KMS-11 (cell line): ENCODE measurements around the gene EXOC6B.

Source experiments
- H2AFZ ChIP-seq: fragments of 200-600 bp; sonication (generic); 2 replicates; pipeline ENCODE4 v1.6.1; 2016; ENCODE audit warnings: antibody characterized with exemption, mixed run types, low read depth
- H3K27ac ChIP-seq: fragments of 200-600 bp; sonication (generic); 2 replicates; pipeline ENCODE4 v1.6.1; 2016; ENCODE audit warnings: mild to moderate bottlenecking, mixed run types
- H3K27me3 ChIP-seq: fragments of 200-600 bp; sonication (generic); 2 replicates; pipeline ENCODE4 v1.6.1; 2017; ENCODE audit warnings: mild to moderate bottlenecking, low read depth, mixed run types, moderate library complexity; ENCODE audit not compliant: insufficient read depth
- H3K36me3 ChIP-seq: fragments of 200-600 bp; sonication (generic); 2 replicates; pipeline ENCODE4 v1.6.1; 2017; ENCODE audit warnings: mild to moderate bottlenecking, mixed run types; ENCODE audit not compliant: insufficient read depth
- H3K4me1 ChIP-seq: fragments of 200-600 bp; sonication (generic); 2 replicates; pipeline ENCODE4 v1.6.1; 2016; ENCODE audit warnings: mild to moderate bottlenecking, low read depth, mixed run types; ENCODE audit not compliant: poor library complexity, severe bottlenecking
- H3K4me2 ChIP-seq: fragments of 200-600 bp; sonication (generic); 2 replicates; pipeline ENCODE4 v1.7.0; 2016; ENCODE audit warnings: mild to moderate bottlenecking, mixed run types
- H3K4me3 ChIP-seq: fragments of 200-600 bp; sonication (generic); IDR thresholded peaks from 2 replicates; pipeline ENCODE4 v1.6.1; 2017; ENCODE audit warnings: low read depth, low read length, mixed read lengths; ENCODE audit not compliant: insufficient read depth
- H3K79me2 ChIP-seq: fragments of 200-600 bp; sonication (generic); 2 replicates; pipeline ENCODE4 v1.6.1; 2016; ENCODE audit warnings: low read depth, mixed run types; ENCODE audit not compliant: insufficient read depth
- H3K9ac ChIP-seq: fragments of 200-600 bp; sonication (generic); 2 replicates; pipeline ENCODE4 v1.6.1; 2016; ENCODE audit warnings: mild to moderate bottlenecking, mixed run types
- H4K20me1 ChIP-seq: fragments of 200-600 bp; sonication (generic); 2 replicates; pipeline ENCODE4 v1.6.1; 2016; ENCODE audit warnings: mild to moderate bottlenecking, mixed run types; ENCODE audit not compliant: insufficient read depth
- TF ChIP-seq, protein P1 (sequence below): fragments of 200-600 bp; sonication (generic); conservative IDR thresholded peaks from 2 replicates; pipeline ENCODE4 v1.6.1; 2017; ENCODE audit warnings: low read depth, mild to moderate bottlenecking, antibody characterized with exemption, low read length, moderate library complexity, mixed read lengths

The EXOC6B gene

DNA sequence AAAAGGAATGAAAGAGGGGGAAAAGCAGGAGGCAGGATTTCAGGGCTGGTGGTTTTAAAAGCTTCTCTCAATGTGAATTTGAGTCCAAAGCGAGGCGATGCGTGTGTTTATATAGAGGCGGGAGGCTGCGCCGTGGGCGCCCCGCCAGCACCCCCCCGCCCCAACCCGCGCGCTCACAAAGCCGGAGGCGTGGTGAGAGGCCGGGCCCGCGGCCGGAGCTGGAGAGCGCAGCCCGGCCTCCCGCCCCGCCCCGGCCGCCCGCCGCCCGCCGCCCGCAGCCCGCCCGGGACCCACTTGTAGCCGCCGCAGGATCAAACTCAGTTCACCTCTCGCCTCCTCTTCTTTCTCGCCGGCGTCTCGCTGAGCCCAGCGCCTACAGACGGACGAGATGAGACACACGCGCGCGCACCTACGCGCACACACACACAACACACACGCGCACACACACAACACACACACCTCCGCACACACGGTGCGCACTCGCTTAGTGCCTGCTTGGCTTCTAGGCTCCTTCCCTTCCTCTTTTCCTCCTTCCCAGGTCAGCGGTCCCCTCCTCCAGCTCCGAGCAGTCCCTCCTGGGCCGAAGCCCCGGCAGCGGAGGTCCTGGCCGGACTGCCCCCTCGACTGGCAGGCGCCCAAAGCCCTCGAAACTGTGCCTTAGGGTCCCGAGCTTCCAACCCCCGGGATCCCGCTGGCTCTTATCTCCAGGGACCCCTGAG is 676.8 kb downstream of the EXOC6B start:
- Histone ChIP-seq H3K27me3 (peaks cover 49% of the 10 kb centered on the region), H3K4me3 (no peak overlapping the region), H3K36me3 (no peaks in the 10 kb centered on the region), H3K4me2 (peak overlapping the region; percentile 74), H3K9ac (no peak overlapping the region), H3K27ac (no peak overlapping the region), H3K79me2 (no peaks in the 10 kb centered on the region), H3K4me1 (peaks cover 21% of the 10 kb centered on the region), H4K20me1 (no peaks in the 10 kb centered on the region), H2AFZ (peak overlapping the region; percentile 67; the same call in 1 of the 2 replicates)
- TF ChIP-seq, protein P1, sequence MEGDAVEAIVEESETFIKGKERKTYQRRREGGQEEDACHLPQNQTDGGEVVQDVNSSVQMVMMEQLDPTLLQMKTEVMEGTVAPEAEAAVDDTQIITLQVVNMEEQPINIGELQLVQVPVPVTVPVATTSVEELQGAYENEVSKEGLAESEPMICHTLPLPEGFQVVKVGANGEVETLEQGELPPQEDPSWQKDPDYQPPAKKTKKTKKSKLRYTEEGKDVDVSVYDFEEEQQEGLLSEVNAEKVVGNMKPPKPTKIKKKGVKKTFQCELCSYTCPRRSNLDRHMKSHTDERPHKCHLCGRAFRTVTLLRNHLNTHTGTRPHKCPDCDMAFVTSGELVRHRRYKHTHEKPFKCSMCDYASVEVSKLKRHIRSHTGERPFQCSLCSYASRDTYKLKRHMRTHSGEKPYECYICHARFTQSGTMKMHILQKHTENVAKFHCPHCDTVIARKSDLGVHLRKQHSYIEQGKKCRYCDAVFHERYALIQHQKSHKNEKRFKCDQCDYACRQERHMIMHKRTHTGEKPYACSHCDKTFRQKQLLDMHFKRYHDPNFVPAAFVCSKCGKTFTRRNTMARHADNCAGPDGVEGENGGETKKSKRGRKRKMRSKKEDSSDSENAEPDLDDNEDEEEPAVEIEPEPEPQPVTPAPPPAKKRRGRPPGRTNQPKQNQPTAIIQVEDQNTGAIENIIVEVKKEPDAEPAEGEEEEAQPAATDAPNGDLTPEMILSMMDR, result no peak

DNA sequence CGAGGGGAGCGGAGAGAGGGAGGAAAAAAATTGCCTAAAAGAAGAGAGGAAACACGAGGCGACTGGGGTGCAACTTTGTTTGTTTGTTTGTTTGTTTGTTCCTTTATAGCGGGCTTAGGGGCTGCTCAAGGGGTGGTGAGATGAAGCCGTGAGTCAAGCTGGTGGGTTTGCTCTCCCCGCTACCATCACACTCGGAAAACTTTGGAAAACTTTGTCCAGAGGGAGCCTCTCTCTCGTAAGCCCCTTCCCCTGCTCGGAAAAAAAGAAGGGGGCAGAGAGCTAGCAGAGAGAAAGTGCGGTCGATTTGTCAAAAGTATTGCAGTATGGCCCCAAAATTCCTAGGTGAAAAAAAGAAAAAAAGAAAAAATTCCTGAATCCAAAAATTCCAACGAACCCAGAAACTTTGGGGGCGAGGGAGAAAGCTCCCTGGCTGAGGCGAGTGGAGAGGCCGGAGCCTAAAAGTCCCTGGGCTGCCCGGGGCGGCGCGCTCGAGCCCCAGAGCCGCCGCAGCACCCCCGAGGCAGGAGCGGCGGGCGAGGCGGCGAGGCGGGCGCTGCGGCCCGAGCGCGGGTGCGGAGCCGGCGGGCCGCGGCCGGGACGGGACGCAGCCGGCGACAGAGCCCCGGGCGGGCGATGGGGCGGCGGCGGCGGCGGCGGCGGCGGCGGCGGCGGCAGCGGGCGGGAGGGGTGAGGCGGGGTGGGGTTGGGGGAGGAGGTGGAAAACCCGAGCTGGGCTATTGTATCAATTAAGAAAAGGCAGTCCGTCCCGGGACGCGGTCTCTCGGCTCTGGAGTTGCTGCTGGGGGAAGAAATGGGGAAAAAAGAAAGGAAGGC is 677.6 kb downstream of the EXOC6B start:
- Histone ChIP-seq H2AFZ (peak overlapping the region; percentile 76; the same call in 1 of the 2 replicates), H3K9ac (no peak overlapping the region), H3K79me2 (no peaks in the 10 kb centered on the region), H3K27ac (no peak overlapping the region), H3K4me3 (no peak overlapping the region), H3K4me2 (peak overlapping the region; percentile 96), H4K20me1 (no peaks in the 10 kb centered on the region), H3K4me1 (peaks cover 21% of the 10 kb centered on the region), H3K27me3 (peaks cover 49% of the 10 kb centered on the region), H3K36me3 (no peaks in the 10 kb centered on the region)
- TF ChIP-seq, protein P1, result no peak

DNA sequence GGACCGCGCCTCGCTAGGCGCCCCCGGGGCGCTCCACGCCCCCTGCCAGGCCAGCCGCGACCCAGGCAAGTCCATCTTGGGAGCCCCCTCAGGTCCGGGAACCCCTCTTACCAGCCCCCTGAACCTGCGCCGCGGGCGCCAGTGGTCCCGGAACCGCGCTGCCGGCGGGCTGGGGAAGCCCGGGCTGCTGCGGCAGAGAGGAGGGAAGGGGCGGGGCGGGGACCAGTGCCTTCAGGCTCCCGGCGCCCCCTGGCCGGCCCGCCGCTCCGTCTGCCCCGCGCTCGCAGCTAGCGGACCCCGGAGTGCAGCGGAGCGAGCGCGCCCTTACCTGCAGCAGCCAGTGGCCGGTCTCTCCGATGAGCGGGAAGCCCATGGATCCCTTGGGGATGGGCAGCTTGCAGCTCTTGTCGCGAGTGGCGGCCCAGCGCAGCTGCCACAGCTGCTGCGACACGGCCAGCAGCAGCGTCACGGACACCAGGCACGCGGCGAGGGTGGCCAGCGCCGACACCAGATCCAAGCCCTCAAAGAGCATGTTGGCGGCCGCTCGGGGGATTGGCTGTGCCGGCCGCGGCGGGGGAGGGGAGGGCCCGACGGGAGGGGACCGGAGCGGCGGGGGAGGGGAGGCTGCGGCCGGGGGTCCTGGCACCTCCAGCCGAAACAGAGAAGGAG is 678.4 kb downstream of the EXOC6B start, which contains the start of gene CYP26B1:
Gene CYP26B1 (minus strand): TSS at position 560 of the 669 bp plus-strand sequence. CDS start 28 bp downstream, at position 532.
- H4K20me1 ChIP-seq, result no peaks in the 10 kb centered on the region

More for the DNA sequence above, 678.4 kb downstream of the EXOC6B start, which contains the start of gene CYP26B1:
- no peak within 1 kb of the TSS for H3K9ac ChIP-seq
- no peak within 1 kb of the TSS for H3K27ac ChIP-seq
- peaks cover 21% of the 10 kb centered on the region for H3K4me1 ChIP-seq
- H3K79me2 ChIP-seq, result no peaks in the 10 kb centered on the region
- peak within 1 kb of the TSS; percentile 96 for H3K4me2 ChIP-seq
- peak within 1 kb of the TSS; percentile 76; the same call in 1 of the 2 replicates for H2AFZ ChIP-seq
- TF ChIP-seq, protein P1, result no peak
- H3K4me3 ChIP-seq, result no peak within 1 kb of the TSS
- peaks cover 49% of the 10 kb centered on the region for H3K27me3 ChIP-seq
- no peaks in the 10 kb centered on the region for H3K36me3 ChIP-seq
